K562 (cell line): ENCODE measurements around the gene PLCD1. TPM values are rescaled to one million over a fixed set of nuclear protein-coding genes. Genes with fewer than 3 reads are reported as not detected.

Experiments
- ARID2 ChIP-seq: fragments of 450-650 bp; IDR thresholded peaks from 2 replicates; pipeline ENCODE4 v1.6.1; 2017; ENCODE audit warnings: antibody characterized with exemption, mild to moderate bottlenecking
- EP300 ChIP-seq: IDR thresholded peaks from 2 replicates; pipeline ENCODE4 v1.6.1; 2012; ENCODE audit warnings: low read length, improper control_type of control experiment
- MAFF ChIP-seq: IDR thresholded peaks from 2 replicates; pipeline ENCODE4 v1.6.1; 2012; ENCODE audit warnings: low read length, improper control_type of control experiment
- MTA1 ChIP-seq: fragments of 450-650 bp; IDR thresholded peaks from 2 replicates; pipeline ENCODE4 v1.6.1; 2017; ENCODE audit warnings: borderline replicate concordance
- MYNN ChIP-seq, 2 experiments: sonication (generic); formaldehyde crosslinking in 1 of 2; IDR thresholded peaks; 2 replicates each; pipeline versions ENCODE4 v1.5.0 to v1.6.1; 2016 to 2020; ENCODE audit warnings: antibody characterized with exemption in 1 of 2, missing genetic modification reagents in 1 of 2
- RB1 ChIP-seq: fragments of 450-650 bp; IDR thresholded peaks from 2 replicates; pipeline ENCODE4 v1.6.1; 2017; ENCODE audit warnings: low read depth, mild to moderate bottlenecking
- SAP30 ChIP-seq: fragments of 200-600 bp; sonication (generic); IDR thresholded peaks from 2 replicates; pipeline ENCODE4 v1.6.1; 2012; ENCODE audit warnings: borderline replicate concordance, low read depth, mild to moderate bottlenecking, moderate library complexity, low read length, control low read depth, inconsistent platforms; ENCODE audit not compliant: insufficient read depth, poor library complexity, severe bottlenecking
- SMAD4 ChIP-seq: fragments of 250-450 bp; sonication (Bioruptor Pico); conservative IDR thresholded peaks from 2 replicates; pipeline ENCODE4 v1.8.0; 2021; ENCODE audit warnings: inconsistent platforms, mild to moderate bottlenecking, moderate library complexity
- TBL1XR1 ChIP-seq, 2 experiments: IDR thresholded peaks; 2 replicates each; pipeline ENCODE4 v1.6.1; 2012; ENCODE audit warnings: improper control_type of control experiment in 2 of 2, low read length in 2 of 2, mild to moderate bottlenecking in 1 of 2
- XRCC5 ChIP-seq: fragments of 200-400 bp; formaldehyde crosslinking; IDR thresholded peaks from 2 replicates; pipeline ENCODE4 v1.6.1; 2017; ENCODE audit warnings: low read depth, mild to moderate bottlenecking, low read length
- polyA plus RNA-seq, 8 experiments: library from polyadenylated mRNA; depleted of rRNA in 4 of 8; stranded (reverse) in 5 of 8; unstranded in 3 of 8; fragments of >200 nt; fragmentation: Nextera tagmentation in 2 of 8; fragmentation: Illumina TruSeq in 1 of 8; extraction: Ambion mirVana in 2 of 8; extraction: Trizol in 1 of 8; gene quantifications; 2 replicates each; pipeline versions ENCODE4 v1.2.1 to v1.2.3, GENCODE V29; 2011 to 2014; ENCODE audit warnings: inconsistent platforms in 1 of 8, missing spikeins in 1 of 8
- total RNA-seq, 7 experiments: library from RNA; depleted of rRNA in 6 of 7; stranded (reverse); fragments of >200 nt in 6 of 7; fragmentation: Illumina TruSeq in 2 of 7; extraction: Trizol in 2 of 7; gene quantifications; 2 replicates each; pipeline versions ENCODE4 v1.2.1 to v1.2.3, GENCODE V29; 2011 to 2021; ENCODE audit warnings: low replicate concordance in 1 of 7
- TF ChIP-seq, protein P1 (sequence below): sonication (generic); formaldehyde crosslinking; IDR thresholded peaks from 2 replicates; pipeline ENCODE4 v1.8.0; 2022; ENCODE audit warnings: missing genetic modification reagents, mild to moderate bottlenecking, moderate library complexity, borderline replicate concordance
- TF ChIP-seq, protein P2 (sequence below): fragments of 450-650 bp; formaldehyde crosslinking; IDR thresholded peaks from 2 replicates; pipeline ENCODE4 v1.4.0; 2020; ENCODE audit warnings: mild to moderate bottlenecking, moderate library complexity
- TF ChIP-seq, protein P3 (sequence below): fragments of 250-450 bp; sonication (Bioruptor Pico); IDR thresholded peaks from 2 replicates; pipeline ENCODE4 v1.6.1; 2021; ENCODE audit warnings: mild to moderate bottlenecking
- TF ChIP-seq, protein P4 (sequence below): sonication (generic); formaldehyde crosslinking; IDR thresholded peaks from 2 replicates; pipeline ENCODE4 v1.8.1; 2023; ENCODE audit warnings: mild to moderate bottlenecking, missing genetic modification reagents
- TF ChIP-seq, protein P5 (sequence below), 2 experiments: fragments of 150-350 bp in 1 of 2; IDR thresholded peaks; 2 replicates each; pipeline ENCODE4 v1.6.1; 2012 to 2016; ENCODE audit warnings: low read depth in 2 of 2, low read length in 2 of 2, mild to moderate bottlenecking in 1 of 2, moderate library complexity in 1 of 2

The PLCD1 gene
- total and polyA plus RNA-seq, 9 of the 15 experiments (the other 6 are each of a cell fraction or from before 2014, with no cell fraction given): 5.4 to 209 (median 116) TPM

DNA sequence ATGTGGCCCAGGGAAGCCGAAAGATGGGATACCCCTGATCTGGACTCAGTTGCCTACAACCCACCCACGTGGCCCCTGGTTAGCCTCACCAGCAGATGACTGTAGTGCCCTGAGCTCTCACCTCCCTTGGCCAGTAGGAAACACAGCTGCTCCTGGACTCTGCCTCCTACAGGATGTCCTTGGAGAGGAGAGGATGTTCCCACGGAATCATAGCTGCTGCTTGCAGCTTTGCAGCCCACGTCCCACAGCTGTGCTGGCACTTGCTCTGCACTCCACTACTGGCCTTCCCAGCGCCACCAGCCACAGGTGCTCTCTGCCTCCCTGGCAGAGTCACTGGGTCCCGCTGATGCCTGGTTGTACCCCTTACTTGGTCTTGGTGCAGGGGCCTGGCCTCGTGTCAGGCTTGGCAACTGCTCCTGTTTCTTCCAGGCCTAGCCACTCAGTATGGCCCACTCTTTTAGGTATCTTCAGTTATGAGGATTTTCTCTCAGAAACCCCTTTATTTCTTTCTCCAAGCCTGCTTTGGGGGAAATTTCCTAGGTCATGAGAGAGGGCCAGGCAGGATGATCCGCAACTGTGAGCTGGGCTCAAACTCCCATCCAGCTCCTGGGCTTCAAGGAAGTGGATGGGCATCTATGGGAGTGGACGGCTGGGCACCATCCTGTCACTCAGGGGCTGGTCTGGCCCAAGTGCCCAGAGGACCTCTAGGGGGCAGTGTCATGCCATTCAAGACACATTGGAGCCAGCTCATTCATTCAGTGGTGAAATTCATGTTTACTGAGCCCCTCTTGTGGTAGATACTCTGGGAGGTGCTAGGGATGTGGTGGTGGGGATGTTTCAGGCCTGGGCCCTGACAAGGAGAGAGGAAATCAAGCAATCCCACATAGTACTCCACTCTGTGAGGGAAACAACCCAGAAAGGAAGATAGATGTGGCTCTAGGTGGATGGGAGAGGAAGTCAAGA is 55.0 kb downstream of the PLCD1 start (continued):
- TF ChIP-seq XRCC5 (peak; percentile 81; the same call in 1 of the 2 replicates), MTA1 (no peak), RB1 (peak; percentile 72; the same call in 1 of the 2 replicates), EP300 (peak; percentile 44; the same call in 1 of the 2 replicates), SMAD4 (0 out of 2 replicates have a peak, but pooled peaks have one; percentile 28), MAFF (peak; percentile 1; the same call in 1 of the 2 replicates), TBL1XR1 (IDR thresholded peaks at IDR 0.05; ENCODE audit: low read length in 2 of 2) (0 out of 4 replicates have a peak, but pooled peaks of 1 of the 2 experiments have one; percentile 16), MYNN (IDR thresholded peaks at IDR 0.05) (0 out of 2 replicates have a peak, but pooled peaks have one; percentile 47), MYNN (CRISPR knock-in tag; IDR thresholded peaks at IDR 0.05) (no peak), SAP30 (no peak), ARID2 (peak; percentile 88)
- TF ChIP-seq, protein P1, sequence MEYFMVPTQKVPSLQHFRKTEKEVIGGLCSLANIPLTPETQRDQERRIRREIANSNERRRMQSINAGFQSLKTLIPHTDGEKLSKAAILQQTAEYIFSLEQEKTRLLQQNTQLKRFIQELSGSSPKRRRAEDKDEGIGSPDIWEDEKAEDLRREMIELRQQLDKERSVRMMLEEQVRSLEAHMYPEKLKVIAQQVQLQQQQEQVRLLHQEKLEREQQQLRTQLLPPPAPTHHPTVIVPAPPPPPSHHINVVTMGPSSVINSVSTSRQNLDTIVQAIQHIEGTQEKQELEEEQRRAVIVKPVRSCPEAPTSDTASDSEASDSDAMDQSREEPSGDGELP: peak; percentile 62; the same call in 1 of the 2 replicates
- TF ChIP-seq, protein P2, sequence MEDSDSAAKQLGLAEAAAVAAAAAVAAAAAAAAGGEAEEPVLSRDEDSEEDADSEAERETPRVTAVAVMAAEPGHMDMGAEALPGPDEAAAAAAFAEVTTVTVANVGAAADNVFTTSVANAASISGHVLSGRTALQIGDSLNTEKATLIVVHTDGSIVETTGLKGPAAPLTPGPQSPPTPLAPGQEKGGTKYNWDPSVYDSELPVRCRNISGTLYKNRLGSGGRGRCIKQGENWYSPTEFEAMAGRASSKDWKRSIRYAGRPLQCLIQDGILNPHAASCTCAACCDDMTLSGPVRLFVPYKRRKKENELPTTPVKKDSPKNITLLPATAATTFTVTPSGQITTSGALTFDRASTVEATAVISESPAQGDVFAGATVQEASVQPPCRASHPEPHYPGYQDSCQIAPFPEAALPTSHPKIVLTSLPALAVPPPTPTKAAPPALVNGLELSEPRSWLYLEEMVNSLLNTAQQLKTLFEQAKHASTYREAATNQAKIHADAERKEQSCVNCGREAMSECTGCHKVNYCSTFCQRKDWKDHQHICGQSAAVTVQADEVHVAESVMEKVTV (CRISPR knock-in tag): peak; percentile 88
- TF ChIP-seq, protein P3, sequence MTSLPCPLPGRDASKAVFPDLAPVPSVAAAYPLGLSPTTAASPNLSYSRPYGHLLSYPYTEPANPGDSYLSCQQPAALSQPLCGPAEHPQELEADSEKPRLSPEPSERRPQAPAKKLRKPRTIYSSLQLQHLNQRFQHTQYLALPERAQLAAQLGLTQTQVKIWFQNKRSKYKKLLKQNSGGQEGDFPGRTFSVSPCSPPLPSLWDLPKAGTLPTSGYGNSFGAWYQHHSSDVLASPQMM: no peak
- TF ChIP-seq, protein P4, sequence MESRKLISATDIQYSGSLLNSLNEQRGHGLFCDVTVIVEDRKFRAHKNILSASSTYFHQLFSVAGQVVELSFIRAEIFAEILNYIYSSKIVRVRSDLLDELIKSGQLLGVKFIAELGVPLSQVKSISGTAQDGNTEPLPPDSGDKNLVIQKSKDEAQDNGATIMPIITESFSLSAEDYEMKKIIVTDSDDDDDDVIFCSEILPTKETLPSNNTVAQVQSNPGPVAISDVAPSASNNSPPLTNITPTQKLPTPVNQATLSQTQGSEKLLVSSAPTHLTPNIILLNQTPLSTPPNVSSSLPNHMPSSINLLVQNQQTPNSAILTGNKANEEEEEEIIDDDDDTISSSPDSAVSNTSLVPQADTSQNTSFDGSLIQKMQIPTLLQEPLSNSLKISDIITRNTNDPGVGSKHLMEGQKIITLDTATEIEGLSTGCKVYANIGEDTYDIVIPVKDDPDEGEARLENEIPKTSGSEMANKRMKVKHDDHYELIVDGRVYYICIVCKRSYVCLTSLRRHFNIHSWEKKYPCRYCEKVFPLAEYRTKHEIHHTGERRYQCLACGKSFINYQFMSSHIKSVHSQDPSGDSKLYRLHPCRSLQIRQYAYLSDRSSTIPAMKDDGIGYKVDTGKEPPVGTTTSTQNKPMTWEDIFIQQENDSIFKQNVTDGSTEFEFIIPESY (CRISPR knock-in tag): 0 out of 2 replicates have a peak, but pooled peaks have one; percentile 18
- TF ChIP-seq, protein P5, sequence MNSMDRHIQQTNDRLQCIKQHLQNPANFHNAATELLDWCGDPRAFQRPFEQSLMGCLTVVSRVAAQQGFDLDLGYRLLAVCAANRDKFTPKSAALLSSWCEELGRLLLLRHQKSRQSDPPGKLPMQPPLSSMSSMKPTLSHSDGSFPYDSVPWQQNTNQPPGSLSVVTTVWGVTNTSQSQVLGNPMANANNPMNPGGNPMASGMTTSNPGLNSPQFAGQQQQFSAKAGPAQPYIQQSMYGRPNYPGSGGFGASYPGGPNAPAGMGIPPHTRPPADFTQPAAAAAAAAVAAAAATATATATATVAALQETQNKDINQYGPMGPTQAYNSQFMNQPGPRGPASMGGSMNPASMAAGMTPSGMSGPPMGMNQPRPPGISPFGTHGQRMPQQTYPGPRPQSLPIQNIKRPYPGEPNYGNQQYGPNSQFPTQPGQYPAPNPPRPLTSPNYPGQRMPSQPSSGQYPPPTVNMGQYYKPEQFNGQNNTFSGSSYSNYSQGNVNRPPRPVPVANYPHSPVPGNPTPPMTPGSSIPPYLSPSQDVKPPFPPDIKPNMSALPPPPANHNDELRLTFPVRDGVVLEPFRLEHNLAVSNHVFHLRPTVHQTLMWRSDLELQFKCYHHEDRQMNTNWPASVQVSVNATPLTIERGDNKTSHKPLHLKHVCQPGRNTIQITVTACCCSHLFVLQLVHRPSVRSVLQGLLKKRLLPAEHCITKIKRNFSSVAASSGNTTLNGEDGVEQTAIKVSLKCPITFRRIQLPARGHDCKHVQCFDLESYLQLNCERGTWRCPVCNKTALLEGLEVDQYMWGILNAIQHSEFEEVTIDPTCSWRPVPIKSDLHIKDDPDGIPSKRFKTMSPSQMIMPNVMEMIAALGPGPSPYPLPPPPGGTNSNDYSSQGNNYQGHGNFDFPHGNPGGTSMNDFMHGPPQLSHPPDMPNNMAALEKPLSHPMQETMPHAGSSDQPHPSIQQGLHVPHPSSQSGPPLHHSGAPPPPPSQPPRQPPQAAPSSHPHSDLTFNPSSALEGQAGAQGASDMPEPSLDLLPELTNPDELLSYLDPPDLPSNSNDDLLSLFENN (IDR thresholded peaks at IDR 0.05; ENCODE audit: low read depth in 2 of 2, low read length in 2 of 2): 0 out of 4 replicates have a peak, but pooled peaks of 1 of the 2 experiments have one; percentile 30
